OCI-LY1 (cell line): ENCODE data around the gene CLCN6.

Source experiments
- H2AFZ ChIP-seq: fragments of 200-600 bp; sonication (generic), shearing (Covaris generic); 2 replicates; pipeline ENCODE4 v1.6.0; 2014; ENCODE audit warnings: antibody characterized with exemption, mild to moderate bottlenecking, low read length
- H3F3A ChIP-seq: fragments of 200-600 bp; sonication (generic), shearing (Covaris generic); 2 replicates; pipeline ENCODE4 v1.6.0; 2014; ENCODE audit warnings: mild to moderate bottlenecking, antibody characterized with exemption, low read length, moderate library complexity; ENCODE audit not compliant: insufficient read depth
- H3K27ac ChIP-seq: fragments of 200-600 bp; sonication (generic); 2 replicates; pipeline ENCODE4 v1.5.1; 2014; ENCODE audit warnings: low read length, mixed run types, mild to moderate bottlenecking, low read depth; ENCODE audit not compliant: poor library complexity, severe bottlenecking
- H3K27me3 ChIP-seq: fragments of 200-600 bp; sonication (generic); 2 replicates; pipeline ENCODE4 v1.6.0; 2014; ENCODE audit warnings: antibody characterized with exemption, mild to moderate bottlenecking, low read length, moderate library complexity; ENCODE audit not compliant: insufficient read depth
- H3K36me3 ChIP-seq: fragments of 200-600 bp; sonication (generic); 2 replicates; pipeline ENCODE4 v1.6.1; 2014; ENCODE audit warnings: mild to moderate bottlenecking, antibody characterized with exemption, low read length, moderate library complexity, mixed read lengths; ENCODE audit not compliant: insufficient read depth
- H3K4me1 ChIP-seq: fragments of 200-600 bp; sonication (generic); 2 replicates; pipeline ENCODE4 v1.5.1; 2014; ENCODE audit warnings: mild to moderate bottlenecking, low read length, moderate library complexity; ENCODE audit not compliant: insufficient read depth, severe bottlenecking
- H3K4me2 ChIP-seq: fragments of 200-600 bp; sonication (generic), shearing (Covaris generic); 2 replicates; pipeline ENCODE4 v1.6.1; 2014; ENCODE audit warnings: low read length
- H3K4me3 ChIP-seq: fragments of 200-600 bp; sonication (generic); 2 replicates; pipeline ENCODE4 v1.5.1; 2014; ENCODE audit warnings: low read length, low read depth, mild to moderate bottlenecking, mixed read lengths; ENCODE audit not compliant: poor library complexity, severe bottlenecking
- H3K79me2 ChIP-seq: fragments of 200-600 bp; shearing (Covaris generic); 2 replicates; pipeline ENCODE4 v1.6.1; 2016; ENCODE audit warnings: mixed run types, low read length, mixed read lengths; ENCODE audit not compliant: insufficient read depth
- H3K9ac ChIP-seq: fragments of 200-600 bp; sonication (generic), shearing (Covaris generic); 2 replicates; pipeline ENCODE4 v1.6.1; 2014; ENCODE audit warnings: mild to moderate bottlenecking, low read length, mixed read lengths
- H3K9me2 ChIP-seq: fragments of 200-600 bp; sonication (generic), shearing (Covaris generic); 2 replicates; pipeline ENCODE4 v1.6.1; 2014; ENCODE audit warnings: low read depth, mild to moderate bottlenecking, low read length, mixed read lengths
- H3K9me3 ChIP-seq: fragments of 200-600 bp; shearing (Covaris generic); 2 replicates; pipeline ENCODE4 v1.6.1; 2014; ENCODE audit warnings: low read length, mixed read lengths
- H4K20me1 ChIP-seq: fragments of 200-600 bp; sonication (generic), shearing (Covaris generic); 2 replicates; pipeline ENCODE4 v1.6.0; 2016; ENCODE audit warnings: mild to moderate bottlenecking, low read length; ENCODE audit not compliant: insufficient read depth
- CTCF ChIP-seq: fragments of 200-600 bp; sonication (generic), shearing (Covaris generic); IDR thresholded peaks from 2 replicates; pipeline ENCODE4 v1.5.1; 2017; ENCODE audit warnings: mild to moderate bottlenecking, antibody characterized with exemption, low read length, moderate library complexity, mixed read lengths
- EZH2 ChIP-seq: fragments of 200-600 bp; sonication (generic), shearing (Covaris generic); IDR thresholded peaks from 2 replicates; pipeline ENCODE4 v1.8.0; 2017; ENCODE audit warnings: borderline replicate concordance, mixed run types, mild to moderate bottlenecking, antibody characterized with exemption, low read length, moderate library complexity, mixed read lengths

CLCN6 gene, protein sequence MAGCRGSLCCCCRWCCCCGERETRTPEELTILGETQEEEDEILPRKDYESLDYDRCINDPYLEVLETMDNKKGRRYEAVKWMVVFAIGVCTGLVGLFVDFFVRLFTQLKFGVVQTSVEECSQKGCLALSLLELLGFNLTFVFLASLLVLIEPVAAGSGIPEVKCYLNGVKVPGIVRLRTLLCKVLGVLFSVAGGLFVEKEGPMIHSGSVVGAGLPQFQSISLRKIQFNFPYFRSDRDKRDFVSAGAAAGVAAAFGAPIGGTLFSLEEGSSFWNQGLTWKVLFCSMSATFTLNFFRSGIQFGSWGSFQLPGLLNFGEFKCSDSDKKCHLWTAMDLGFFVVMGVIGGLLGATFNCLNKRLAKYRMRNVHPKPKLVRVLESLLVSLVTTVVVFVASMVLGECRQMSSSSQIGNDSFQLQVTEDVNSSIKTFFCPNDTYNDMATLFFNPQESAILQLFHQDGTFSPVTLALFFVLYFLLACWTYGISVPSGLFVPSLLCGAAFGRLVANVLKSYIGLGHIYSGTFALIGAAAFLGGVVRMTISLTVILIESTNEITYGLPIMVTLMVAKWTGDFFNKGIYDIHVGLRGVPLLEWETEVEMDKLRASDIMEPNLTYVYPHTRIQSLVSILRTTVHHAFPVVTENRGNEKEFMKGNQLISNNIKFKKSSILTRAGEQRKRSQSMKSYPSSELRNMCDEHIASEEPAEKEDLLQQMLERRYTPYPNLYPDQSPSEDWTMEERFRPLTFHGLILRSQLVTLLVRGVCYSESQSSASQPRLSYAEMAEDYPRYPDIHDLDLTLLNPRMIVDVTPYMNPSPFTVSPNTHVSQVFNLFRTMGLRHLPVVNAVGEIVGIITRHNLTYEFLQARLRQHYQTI

DNA sequence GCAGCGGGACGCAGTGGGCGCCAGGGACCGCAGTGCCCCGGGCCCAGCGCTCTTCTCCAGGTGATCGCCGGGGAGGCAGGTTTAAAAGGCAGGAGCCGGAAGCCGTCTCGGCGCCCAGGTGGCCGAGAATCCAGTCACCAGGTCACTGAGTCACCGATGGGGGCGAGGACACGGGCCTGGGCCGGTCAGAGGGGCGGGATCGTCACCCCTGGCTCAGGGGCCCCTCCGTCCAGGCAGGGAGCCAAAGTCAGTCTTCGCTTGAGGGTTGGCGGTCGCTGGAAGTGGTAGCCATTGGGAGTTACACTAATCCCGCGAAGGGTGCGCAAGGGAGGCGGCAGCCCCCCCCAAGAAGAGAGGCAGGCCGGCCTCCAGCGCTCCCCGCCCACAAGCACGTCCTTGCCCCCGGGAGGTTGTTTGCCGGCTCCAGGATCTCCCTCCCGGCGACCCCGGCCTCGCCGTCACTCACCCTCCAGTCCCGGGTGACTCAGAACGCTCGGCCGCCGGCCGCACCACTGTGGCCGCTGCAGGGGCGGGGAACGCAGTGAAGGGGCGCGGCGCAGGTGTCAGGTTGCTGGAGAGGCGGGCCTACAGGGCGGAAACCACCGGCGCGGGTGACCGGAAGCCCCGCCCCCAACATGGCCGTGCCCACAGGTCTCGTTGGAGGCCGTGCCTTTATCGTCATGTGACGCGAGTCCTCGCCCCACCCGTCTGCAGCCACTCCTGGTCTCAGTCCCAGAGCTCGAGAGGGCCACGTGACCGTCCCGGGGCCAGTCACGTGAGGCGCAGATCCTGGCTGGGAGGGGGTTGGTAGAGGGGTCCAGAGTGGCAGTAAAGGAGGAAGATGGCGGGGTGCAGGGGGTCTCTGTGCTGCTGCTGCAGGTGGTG is at the start of gene CLCN6, which contains the start of gene MTHFR:
TSS of gene CLCN6 (plus strand) at position 770 of the 885 bp plus-strand sequence. CDS start at position 842, 72 bp downstream.
TSS of gene MTHFR (minus strand) at position 543 of the 885 bp plus-strand sequence. CDS start 2,848 bp downstream, outside the sequence.
- Histone ChIP-seq H4K20me1 (no peaks in the 10 kb centered on the region), H3K79me2 (peaks cover 5% of the 10 kb centered on the region; the same call in 1 of the 2 replicates), H3K4me1 (peaks cover 57% of the 10 kb centered on the region), H3K4me2 (peak within 1 kb of the TSS; percentile 94), H3F3A (no peaks in the 10 kb centered on the region), H3K27me3 (no peaks in the 10 kb centered on the region), H2AFZ (no peak within 1 kb of the TSS), H3K9me3 (no peaks in the 10 kb centered on the region), H3K4me3 (peak within 1 kb of the TSS; percentile 70), H3K36me3 (peaks cover 38% of the 10 kb centered on the region), H3K9me2 (no peaks in the 10 kb centered on the region), H3K27ac (peak within 1 kb of the TSS; percentile 79), H3K9ac (peak within 1 kb of the TSS; percentile 73)
- TF ChIP-seq CTCF (no peak), EZH2 (no peak)

DNA sequence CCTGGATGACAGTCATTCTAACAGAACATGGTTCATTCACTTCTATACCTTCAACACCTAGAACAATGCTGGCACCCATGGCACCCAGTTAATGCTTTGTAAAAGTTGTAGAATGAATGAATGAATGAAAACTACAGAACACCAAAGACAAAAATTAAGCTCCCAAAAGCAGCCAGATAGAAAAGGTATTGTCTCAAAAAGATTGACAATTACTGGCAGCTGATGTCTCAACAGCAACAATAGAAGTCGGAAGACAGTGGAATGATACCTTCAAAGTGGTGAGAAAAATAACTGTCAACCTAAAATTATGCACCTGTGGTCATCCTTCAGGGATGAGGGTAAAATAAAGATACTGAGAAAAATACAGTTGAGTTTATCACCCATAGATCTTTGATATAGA is 48.9 kb upstream of the CLCN6 start:
- Histone ChIP-seq H2AFZ (no peak overlapping the region), H3K36me3 (no peaks in the 10 kb centered on the region; the same call in 1 of the 2 replicates), H4K20me1 (no peaks in the 10 kb centered on the region), H3K9me3 (peaks cover 4% of the 10 kb centered on the region; the same call in 1 of the 2 replicates), H3K9me2 (no peaks in the 10 kb centered on the region), H3K79me2 (no peaks in the 10 kb centered on the region), H3K4me1 (no peaks in the 10 kb centered on the region), H3K27ac (no peak overlapping the region), H3K4me3 (no peak overlapping the region), H3K27me3 (peaks cover 13% of the 10 kb centered on the region; the same call in 1 of the 2 replicates), H3K9ac (no peak overlapping the region), H3F3A (no peaks in the 10 kb centered on the region), H3K4me2 (no peak overlapping the region)
- TF ChIP-seq EZH2 (no peak), CTCF (no peak)

DNA sequence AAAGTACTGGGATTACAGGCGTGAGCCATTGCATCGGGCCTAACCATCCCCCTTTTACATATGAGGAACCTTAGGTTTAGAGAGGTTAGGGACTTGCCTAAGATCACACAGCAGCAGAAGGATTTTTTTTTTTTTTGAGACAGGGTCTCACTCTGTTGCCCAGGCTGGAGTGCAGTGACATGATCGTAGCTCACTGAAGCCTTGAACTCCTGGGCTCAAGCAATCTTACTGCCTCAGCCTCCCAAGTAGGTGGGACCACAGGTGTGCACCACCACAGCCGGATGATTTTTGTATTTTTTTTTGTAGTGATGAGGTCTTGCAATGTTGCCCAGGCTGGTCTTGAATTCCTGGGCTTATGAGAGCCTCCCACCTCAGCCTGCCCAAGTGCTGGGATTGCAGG is 46.2 kb upstream of the CLCN6 start:
- H3K4me2 ChIP-seq: no peak overlapping the region
- no peaks in the 10 kb centered on the region for H3K4me1 ChIP-seq
- no peak overlapping the region for H2AFZ ChIP-seq
- no peak overlapping the region for H3K9ac ChIP-seq
- H3K79me2 ChIP-seq: no peaks in the 10 kb centered on the region
- TF ChIP-seq CTCF (no peak), EZH2 (no peak)
- H3K36me3 ChIP-seq: no peaks in the 10 kb centered on the region; the same call in 1 of the 2 replicates
- H4K20me1 ChIP-seq: no peaks in the 10 kb centered on the region
- H3K4me3 ChIP-seq: no peak overlapping the region
- H3K9me2 ChIP-seq: no peaks in the 10 kb centered on the region
- peaks cover 10% of the 10 kb centered on the region; the same call in 1 of the 2 replicates for H3K27me3 ChIP-seq
- no peak overlapping the region for H3K27ac ChIP-seq
- H3F3A ChIP-seq: no peaks in the 10 kb centered on the region
- peaks cover 4% of the 10 kb centered on the region; the same call in 1 of the 2 replicates for H3K9me3 ChIP-seq
